BE2C (cell line): ENCODE measurements around the gene IVD.

Experiments
- DNase-seq: peaks from one replicate; pipeline ENCODE4 v3.0.0-alpha.2; 2020
- H3K27me3 ChIP-seq: fragments of 250-450 bp; sonication (Bioruptor Pico); 2 replicates; pipeline ENCODE4 v1.5.1; 2020; ENCODE audit warnings: mild to moderate bottlenecking
- H3K36me3 ChIP-seq: fragments of 250-450 bp; sonication (Bioruptor Pico); 2 replicates; pipeline ENCODE4 v1.5.1; 2020; ENCODE audit warnings: mild to moderate bottlenecking
- H3K4me1 ChIP-seq: fragments of 250-450 bp; sonication (Bioruptor Pico); 2 replicates; pipeline ENCODE4 v1.5.1; 2020
- H3K4me3 ChIP-seq: 2 replicates; pipeline ENCODE4 v1.5.1; 2011; ENCODE audit warnings: low read depth, low read length
- H3K9me3 ChIP-seq: fragments of 250-450 bp; sonication (Bioruptor Pico); 2 replicates; pipeline ENCODE4 v1.5.1; 2020
- TF ChIP-seq, protein P1 (sequence below): IDR thresholded peaks from 2 replicates; pipeline ENCODE4 v1.5.1; 2012; ENCODE audit warnings: mild to moderate bottlenecking, low read depth, low read length

The IVD gene

DNA sequence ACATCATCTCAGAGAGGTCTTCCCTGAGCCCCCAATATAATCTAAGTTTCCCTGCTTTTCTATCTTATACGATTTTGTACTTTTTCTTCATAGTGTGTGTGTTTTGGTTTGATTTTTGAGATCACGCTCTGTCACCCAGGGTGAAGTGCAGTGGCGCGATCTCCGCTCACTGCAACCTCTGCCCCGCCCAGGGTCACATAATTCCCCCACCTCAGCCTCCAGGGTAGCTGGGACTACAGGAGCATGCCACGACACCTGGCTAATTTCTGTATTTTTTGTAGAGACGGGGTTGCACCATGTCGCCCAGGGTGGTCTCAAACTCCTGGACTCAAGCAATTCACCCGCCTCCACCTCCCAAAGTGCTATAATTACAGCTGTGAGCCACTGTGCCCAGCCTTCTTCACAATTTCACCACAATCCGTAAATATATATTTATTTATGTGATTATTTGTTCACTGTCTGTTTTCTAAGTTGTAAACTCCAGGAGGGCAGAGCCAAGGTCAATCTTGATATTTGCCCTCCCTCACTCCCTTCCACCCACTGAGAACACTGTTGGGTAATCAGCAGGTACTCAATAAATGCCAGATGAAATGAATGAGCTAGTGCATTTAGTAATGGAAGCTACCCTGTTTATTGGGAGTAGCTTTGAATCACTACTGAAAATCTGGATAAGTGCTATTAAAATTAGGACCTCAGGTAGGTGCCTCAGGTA lies 23.6 kb upstream of the IVD start:
- Histone ChIP-seq H3K4me3 (no peak overlapping the region), H3K36me3 (peaks cover 19% of the 10 kb centered on the region), H3K27me3 (no peaks in the 10 kb centered on the region), H3K9me3 (no peaks in the 10 kb centered on the region), H3K4me1 (peaks cover 4% of the 10 kb centered on the region; the same call in 1 of the 2 replicates)
- TF ChIP-seq, protein P1, sequence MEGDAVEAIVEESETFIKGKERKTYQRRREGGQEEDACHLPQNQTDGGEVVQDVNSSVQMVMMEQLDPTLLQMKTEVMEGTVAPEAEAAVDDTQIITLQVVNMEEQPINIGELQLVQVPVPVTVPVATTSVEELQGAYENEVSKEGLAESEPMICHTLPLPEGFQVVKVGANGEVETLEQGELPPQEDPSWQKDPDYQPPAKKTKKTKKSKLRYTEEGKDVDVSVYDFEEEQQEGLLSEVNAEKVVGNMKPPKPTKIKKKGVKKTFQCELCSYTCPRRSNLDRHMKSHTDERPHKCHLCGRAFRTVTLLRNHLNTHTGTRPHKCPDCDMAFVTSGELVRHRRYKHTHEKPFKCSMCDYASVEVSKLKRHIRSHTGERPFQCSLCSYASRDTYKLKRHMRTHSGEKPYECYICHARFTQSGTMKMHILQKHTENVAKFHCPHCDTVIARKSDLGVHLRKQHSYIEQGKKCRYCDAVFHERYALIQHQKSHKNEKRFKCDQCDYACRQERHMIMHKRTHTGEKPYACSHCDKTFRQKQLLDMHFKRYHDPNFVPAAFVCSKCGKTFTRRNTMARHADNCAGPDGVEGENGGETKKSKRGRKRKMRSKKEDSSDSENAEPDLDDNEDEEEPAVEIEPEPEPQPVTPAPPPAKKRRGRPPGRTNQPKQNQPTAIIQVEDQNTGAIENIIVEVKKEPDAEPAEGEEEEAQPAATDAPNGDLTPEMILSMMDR: no peak
- DNase-seq: no peak

DNA sequence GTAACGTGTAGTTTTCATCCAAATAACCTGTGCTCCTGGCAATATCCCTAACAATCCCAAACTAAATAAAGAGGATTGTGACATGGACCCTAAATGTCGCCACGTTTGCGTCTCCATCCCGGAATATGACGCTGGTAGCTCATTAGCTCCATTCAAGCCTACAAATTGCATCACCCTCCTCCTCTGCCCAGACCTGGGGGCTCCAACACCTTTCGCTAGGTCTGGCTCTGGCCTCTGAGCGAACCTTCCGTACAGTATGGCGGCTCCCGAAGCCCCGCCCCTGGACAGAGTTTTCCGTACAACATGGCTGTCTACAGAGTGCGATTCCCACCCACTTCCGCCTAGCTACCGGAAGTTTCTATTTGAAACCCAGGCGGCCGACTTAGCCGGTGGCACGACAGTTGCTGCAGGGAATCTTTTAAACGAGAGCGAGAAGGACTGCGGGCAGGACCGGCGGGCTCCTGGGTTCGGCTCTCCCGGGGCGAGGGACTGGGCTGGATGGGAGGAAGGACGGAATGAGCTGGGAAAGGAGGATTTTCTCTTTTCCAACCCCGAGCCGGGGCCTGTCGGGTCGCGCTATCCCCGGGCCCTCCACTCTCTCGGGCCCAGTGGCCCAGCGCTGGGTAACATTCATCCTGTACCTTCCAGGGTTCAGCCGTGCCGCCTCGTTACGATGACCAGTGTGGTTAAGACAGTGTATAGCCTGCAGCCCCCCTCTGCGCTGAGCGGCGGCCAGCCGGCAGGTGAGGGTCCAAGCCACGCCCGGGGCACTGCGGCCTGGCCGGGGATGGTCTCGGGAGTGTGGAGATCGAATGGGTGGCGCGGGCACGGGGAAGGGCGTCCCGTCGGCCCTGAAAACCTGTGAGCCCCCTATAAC lies 22.8 kb upstream of the IVD start, which contains the start of gene KNSTRN:
KNSTRN (plus strand) TSS at position 142 of the 877 bp plus-strand sequence; CDS start at position 257, 115 bp downstream.
- TF ChIP-seq, protein P1: no peak

DNA sequence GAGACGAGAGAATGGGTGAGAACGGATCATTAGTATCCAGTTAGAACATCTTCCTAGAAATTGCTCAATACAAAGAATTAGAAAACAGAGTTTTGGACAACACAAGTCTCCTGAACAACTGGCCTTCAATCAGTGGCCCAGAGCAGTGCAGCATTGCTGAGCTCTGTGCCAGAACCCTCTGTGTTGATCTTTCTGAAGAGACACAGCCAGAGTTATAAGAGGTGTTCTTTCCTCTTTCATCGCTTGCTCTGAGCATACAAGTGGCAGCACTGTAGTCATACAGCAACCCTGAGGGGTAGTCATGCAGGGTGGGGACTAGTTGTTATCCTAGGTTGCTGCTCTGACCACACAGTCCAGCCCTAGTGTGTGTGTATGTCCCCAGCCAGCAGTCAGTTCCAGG lies 19.1 kb upstream of the IVD start:
- Histone ChIP-seq H3K9me3 (no peaks in the 10 kb centered on the region), H3K27me3 (no peaks in the 10 kb centered on the region), H3K36me3 (peaks cover 62% of the 10 kb centered on the region), H3K4me1 (peaks cover 4% of the 10 kb centered on the region; the same call in 1 of the 2 replicates), H3K4me3 (no peak overlapping the region)
- TF ChIP-seq, protein P1: no peak
- DNase-seq: no peak

More for the DNA sequence above, 22.8 kb upstream of the IVD start, which contains the start of gene KNSTRN:
- H3K4me3 ChIP-seq: peak within 1 kb of the TSS; percentile 79
- no peaks in the 10 kb centered on the region for H3K9me3 ChIP-seq
- no peaks in the 10 kb centered on the region for H3K27me3 ChIP-seq
- H3K36me3 ChIP-seq: peaks cover 28% of the 10 kb centered on the region
- DNase-seq: peak; percentile 94
- H3K4me1 ChIP-seq: peaks cover 4% of the 10 kb centered on the region; the same call in 1 of the 2 replicates

DNA sequence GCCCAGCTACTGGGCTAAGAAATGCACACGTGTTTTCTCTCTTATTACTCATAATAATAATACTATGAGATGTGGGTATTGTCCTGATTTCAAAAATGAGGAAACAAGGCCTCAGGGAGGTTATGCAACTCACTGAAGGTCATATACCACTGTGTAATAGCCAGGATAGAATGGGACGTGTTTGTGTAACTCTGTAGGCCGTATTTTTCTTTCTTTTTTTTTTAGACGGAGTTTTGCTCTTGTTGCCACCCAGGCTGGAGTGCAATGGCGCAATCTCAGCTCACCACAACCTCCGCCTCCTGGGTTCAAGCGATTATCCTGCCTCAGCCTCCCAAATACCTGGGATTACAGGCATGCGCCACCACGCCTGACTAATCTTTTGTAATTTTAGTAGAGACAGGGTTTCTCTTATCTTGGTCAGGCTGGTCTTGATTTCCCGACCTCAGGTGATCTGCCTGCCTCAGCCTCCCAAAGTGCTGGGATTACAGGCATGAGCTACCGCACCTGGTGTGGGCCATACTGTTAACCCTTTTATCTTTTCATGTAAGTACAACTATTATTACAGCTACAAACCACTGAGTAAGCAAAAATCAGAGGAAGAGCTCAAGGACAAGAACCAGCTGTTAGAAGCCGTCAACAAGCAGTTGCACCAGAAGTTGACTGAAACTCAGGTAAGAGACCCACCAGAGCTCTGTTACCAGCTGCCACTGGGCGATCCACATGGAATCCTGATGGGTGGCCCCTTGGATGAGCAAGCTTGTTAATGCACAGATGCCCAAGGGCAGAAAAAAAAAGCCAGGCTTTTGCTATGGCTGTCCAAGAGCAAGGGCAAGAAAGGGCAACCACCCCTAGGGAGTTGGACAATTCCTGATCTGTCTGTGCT lies 16.4 kb upstream of the IVD start:
- H3K36me3 ChIP-seq: peaks cover 89% of the 10 kb centered on the region

DNA sequence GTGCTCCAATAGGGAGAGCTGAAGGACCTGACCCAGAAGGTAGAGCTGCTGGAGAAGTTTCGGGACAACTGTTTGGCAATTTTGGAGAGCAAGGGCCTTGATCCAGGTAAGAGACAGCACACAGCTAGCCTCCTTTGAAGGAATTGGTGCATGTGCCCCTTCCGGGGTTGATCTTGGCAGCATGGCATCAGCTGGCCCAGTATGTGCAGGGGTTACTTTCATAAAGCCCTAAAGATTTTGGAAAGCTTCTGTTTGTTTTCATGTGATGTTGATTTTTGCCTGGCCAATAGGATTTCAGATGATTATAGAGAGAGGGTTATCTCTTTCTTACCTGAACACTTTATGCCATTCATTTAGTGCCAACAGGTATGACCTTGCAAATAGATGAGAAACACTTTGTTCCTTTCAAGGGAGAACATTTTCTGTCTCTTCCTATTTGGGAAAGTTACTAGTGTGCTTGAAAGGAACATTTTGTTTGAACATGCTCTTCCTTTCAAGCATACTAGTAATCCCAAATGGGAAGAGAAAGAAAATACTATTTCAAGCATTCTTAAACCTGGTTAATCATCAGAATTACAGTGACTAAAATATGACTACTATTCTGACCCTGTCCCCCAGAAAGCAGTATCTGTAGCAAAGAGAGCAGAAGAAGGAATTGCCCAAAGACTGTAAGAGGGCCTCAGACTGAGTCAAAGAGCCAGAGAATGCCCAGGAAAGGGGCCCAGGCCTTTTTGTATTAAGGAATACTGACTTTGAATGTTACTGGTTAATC lies 15.6 kb upstream of the IVD start:
- no peak overlapping the region for H3K4me3 ChIP-seq
- TF ChIP-seq, protein P1: no peak
- H3K9me3 ChIP-seq: no peaks in the 10 kb centered on the region
- DNase-seq: no peak
- H3K36me3 ChIP-seq: peaks cover 90% of the 10 kb centered on the region
- H3K27me3 ChIP-seq: no peaks in the 10 kb centered on the region
- no peaks in the 10 kb centered on the region for H3K4me1 ChIP-seq

More for the DNA sequence above, 16.4 kb upstream of the IVD start:
- no peaks in the 10 kb centered on the region for H3K4me1 ChIP-seq
- no peaks in the 10 kb centered on the region for H3K27me3 ChIP-seq
- no peak overlapping the region for H3K4me3 ChIP-seq
- TF ChIP-seq, protein P1: no peak
- no peaks in the 10 kb centered on the region for H3K9me3 ChIP-seq
- DNase-seq: no peak
